ENCODE data around the gene INCA1.

The INCA1 gene

DNA sequence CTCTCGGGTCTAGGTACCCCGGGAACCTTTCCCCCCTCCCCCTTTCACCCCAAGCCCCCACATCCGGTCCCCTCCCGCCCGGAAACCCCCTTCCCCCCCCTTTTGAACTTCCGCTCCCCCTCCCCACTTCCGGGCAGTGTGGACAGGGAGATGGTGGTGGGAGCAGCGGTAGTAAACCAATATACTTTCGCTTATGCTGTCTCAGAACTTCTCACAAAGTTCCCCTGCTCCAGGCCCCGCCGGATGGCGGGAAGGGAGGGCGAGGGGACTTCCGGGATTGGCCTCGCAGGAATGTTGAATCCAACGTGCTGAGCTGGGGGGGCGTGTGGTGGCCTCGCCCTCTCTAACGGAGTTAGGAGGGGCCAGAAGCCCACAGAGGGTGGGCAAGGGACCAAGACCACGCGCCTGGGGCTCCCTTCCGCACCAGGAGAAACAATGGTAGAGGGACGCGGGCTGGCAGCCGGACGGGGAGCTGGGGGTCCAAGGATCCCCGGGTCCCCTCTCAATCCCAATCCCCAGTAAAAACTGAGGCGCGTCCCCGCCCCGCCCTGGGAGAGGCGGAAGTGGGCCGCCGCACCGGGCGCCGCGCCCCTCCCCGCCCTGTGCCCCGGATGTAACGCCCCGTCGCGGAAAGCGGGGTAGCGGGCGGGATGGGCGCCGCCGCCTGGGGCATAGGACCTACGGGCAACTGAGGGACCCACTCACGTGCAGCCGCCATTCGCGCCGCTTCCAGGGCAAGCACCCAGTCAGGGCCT is 49.7 kb downstream of the INCA1 start:
- peak; percentile 53 for DNase-seq

DNA sequence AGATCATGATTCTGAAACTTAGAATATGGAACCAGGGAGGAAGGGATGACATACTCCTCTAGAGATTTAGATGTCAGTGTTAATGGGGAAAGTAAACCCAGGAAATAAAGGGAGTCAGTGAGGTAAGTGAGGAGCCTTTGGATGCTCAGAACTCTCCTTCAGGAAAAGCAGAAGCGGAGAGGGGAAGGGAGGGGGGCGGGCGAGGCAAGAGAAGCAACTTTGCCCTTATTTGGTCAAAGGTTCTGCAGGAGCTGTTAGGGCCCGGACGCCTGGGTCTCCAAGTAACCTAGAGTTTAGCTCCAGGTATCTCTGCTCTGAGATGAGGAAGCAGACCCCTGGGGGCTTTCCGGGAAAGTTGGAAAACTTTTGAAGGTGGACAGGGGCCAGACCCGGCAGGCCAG is 50.3 kb downstream of the INCA1 start:
- no peak for DNase-seq

DNA sequence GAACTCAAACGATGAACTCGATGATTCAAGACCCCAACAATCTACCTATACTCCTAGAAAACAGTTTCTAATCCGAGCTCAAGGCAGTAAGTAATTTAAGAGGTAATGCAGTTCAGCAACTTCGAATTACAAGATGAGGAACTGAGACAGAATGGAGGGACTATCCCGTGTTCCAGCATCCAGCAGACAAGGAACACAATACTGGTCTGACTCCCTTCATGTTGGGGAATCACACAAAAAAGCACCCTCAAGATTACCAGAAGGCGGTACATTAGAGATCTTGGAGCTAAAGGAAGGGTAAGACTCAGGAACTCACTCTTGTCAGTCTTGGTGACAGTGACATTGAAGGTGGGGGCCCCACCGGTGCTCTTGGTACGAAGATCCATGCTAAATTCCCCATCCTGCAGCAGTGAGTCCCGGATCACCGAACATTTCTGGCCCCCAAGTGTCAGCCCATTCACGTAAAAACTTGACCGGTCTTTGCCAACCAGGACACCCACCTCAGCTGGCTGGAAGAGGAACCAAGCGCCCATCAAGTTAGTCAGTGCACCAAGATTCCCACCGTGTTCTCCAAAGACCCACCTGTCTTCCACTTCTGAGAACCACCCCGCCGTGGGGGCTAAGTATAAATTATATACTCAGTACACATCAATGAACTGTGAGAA is 50.9 kb downstream of the INCA1 start:
- no peak for DNase-seq

GRCh38 chr17:4945944-4946280 is 51.4 kb downstream of the INCA1 start:
- no peak for DNase-seq

DNA sequence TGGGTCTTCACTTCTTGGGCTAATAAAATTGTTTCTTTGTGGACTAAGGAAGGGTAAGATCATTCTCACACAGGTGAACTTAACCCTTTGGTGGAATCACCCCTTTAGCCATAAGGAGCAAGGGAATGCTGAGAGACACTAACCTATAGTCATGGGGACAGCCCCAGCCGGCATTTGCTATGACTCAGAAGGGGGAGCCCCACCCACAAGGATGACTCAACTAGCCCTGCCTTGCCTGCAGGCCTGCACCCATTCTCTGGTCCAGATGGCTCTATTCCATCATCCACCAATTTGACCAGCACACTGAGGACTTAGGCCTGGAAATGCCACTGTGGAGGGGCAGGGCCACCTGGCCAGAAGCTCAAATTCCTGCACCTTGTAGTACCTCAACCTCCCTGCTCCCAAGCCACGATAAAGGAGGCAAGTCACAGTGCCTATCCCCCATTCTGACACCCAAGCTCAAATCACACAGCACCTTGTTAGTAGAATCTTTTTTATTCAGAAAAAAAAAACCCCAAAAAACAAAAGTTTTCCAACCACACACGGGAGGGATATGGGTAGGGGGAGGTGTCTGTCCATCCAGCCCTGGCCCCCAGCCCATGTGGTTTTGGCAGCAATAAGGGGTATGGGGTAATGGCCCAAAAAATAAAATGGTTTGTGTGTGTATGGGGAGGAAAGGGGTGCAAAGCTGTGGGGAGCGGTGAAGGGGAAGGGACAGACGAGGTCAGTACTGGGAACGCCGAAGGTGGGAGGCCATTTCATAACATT is 52.0 kb downstream of the INCA1 start:
- peak; percentile 80 for DNase-seq

DNA sequence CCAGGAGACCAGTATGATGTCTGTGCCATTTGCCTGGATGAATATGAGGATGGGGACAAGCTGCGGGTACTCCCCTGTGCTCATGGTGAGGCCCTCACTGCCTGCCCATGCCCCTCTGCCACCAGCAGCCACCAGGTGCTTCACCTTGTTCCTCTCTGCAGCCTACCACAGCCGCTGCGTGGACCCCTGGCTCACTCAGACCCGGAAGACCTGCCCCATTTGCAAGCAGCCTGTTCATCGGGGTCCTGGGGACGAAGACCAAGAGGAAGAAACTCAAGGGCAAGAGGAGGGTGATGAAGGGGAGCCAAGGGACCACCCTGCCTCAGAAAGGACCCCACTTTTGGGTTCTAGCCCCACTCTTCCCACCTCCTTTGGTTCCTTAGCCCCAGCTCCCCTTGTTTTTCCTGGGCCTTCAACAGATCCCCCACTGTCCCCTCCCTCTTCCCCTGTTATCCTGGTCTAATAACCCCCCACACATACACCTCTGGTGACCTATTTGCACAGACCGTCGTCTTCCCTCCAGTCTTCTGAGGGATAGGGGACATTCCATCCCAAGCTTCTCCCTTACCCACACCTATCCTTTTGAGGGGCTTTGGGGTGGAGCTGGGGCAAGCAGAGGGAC is 52.7 kb downstream of the INCA1 start:
- DNase-seq: no peak

DNA sequence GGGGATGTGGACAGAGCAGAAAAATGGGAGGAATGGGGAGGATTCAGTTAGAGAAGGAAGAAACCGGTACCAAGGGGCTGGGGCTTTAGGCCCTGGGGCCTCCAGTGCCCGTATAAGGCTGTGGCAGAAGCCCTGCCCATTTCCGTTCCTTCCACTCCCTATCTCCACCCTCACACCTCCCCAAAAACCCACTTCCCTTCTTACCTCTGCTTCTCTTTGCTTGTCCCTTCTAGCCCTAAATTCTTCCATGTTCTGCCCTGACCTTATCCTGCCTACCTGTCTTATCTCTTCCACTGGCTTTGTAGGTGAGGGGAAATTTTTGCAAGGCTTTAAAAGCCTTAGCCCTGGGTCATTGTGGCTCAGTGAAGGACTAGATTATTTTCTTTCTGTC is 53.2 kb downstream of the INCA1 start:
- peak; percentile 57 for DNase-seq

DNA sequence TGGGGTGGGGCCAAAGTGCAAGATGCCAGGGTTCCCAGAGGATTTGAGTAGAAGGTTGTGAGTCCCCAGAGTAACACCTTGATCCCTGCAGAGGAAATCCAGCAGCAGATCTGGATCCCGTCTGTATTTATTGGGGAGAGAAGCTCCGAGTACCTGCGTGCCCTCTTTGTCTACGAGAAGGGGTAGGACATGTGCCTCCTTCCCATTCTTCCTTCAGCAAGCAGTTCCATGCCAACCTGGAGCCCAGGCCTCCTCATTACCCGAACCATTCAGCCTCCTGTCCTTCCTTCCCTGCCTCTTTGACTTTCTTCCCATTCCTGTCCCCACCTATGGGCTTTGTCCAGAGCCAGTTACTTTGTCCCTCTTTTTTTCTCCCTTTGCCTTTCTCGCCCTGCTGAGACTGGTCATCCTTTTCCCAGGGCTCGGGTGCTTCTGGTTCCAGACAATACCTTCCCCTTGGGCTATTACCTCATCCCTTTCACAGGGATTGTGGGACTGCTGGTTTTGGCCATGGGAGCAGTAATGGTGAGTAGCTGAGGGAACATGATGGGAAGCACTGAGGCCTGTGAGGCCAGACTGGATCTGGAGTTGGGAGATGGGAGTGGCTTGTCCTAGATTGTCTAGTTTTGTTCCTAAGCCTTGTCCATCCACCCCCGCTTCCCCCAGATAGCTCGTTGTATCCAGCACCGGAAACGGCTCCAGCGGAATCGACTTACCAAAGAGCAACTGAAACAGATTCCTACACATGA is 54.4 kb downstream of the INCA1 start:
- DNase-seq: no peak

DNA sequence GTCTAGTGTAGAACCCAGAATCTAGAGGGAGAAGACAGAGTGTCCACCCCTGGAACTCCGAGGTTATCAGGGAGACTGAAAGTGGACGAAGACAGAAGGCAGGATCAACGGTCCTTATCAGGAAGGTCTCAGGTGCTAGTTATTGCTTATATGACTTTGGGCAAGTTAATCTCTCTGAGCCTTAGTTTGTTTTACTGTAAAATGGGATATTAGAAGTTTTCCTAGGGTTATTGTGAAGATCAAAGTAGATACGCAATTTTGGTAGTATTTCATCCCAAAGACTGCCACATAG is 56.1 kb downstream of the INCA1 start:
- DNase-seq: no peak

DNA sequence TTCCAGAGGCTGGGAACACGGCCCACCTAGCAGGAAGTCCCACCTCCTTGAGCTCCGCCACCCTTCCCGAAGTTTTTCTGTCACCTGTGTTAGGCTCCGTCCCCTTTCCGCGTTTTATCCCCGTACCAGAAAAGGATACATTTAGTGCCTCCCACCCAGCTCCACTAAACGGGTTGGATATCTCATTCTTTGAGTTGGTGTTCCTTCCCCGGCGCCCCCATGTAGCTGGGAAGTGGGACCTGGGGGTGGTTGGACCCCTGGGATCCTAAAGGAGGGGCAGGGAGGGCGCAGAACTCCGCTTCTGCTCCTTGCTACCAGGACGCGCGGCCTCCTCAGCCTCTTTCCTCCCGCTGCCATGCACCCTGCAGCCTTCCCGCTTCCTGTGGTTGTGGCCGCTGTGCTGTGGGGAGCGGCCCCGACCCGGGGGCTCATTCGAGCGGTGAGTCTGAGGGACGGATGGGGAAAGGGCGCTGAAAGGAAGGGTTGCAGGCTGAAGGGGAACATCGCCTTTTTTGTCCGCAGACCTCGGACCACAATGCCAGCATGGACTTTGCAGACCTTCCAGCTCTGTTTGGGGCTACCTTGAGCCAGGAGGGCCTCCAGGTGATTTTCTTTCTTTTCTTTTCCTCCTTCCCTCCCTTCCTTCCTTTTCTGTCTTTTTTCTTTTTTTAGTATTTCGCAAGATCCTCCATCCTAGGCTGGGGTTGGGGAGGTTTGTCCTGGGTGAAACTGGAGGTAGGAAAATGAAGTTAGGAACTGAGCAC is 56.6 kb downstream of the INCA1 start:
- DNase-seq: no peak

- DNase-seq: peak; percentile 99
Observed at GRCh38 chr17:4939796-4940554, 57.3 kb downstream of the INCA1 start, which contains the start of the genes RNF167 and SLC25A11. Gene RNF167 (plus strand): TSS chr17:4940268. CDS start chr17:4940910, 642 bp downstream. Gene SLC25A11 (minus strand): TSS chr17:4940046. CDS start chr17:4939910, 136 bp downstream.

DNA sequence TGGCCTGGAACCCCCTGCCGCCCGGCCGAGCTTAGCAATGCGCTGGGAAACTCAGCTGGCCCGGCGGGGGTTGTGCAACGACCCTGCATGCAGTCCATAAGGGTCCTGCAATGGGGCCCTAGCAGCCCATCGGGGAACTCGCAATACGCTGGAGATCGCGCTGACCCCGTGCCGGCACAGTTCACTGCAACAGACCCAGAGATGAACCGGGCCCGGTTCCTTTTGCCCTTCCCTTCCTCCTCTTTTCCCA is 57.9 kb downstream of the INCA1 start:
- no peak for DNase-seq

DNA sequence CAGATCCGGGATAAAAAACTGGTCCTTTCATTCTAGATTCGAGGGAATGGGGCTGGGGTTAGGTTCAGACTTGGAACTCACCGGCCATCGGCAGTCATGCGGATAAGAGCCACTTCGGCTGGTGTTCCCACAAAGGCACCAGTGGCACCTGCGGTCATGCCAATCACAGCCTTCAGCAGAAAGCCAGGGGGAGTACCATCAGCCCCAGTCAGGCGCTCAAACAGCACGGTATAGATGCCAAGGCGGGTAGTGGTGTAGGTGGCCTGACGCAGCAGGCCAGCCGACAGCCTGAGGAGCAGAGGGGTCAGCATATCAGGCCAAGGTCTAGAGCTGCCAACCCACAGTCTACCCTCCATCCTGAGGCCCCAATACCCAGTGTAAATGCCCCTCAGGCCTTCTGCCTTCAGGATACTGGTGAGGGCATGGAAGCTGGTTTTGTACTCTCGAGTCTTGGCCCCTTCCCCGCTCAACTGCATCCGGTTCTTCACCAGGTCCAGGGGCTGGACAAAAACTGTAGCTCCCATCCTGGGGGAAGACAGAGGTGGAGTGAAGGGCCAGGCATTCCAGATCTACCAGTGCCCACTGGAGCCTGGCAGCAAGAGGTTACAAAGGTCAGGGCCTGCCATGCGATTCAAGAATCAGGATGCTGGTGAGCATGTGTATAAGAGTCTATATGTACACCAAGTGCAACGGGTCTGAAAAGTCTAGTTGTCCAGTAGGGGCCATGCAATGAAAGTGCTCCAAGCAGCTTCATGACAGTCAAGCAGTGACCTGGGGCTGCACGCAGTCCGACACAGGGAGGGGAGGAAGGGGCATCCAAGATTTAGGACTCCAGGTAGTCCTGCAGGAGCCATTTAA is 58.4 kb downstream of the INCA1 start:
- DNase-seq: no peak

All from CD4-positive, alpha-beta T cell treated with Interleukin-15 for 1 hour (primary cell).